ENCODE data around the gene MPIG6B. TPM values are rescaled to one million over a fixed set of nuclear protein-coding genes. Genes with fewer than 3 reads are reported as not detected.

MPIG6B gene
- total RNA-seq, 1 experiment from 2014 or later: not detected

DNA sequence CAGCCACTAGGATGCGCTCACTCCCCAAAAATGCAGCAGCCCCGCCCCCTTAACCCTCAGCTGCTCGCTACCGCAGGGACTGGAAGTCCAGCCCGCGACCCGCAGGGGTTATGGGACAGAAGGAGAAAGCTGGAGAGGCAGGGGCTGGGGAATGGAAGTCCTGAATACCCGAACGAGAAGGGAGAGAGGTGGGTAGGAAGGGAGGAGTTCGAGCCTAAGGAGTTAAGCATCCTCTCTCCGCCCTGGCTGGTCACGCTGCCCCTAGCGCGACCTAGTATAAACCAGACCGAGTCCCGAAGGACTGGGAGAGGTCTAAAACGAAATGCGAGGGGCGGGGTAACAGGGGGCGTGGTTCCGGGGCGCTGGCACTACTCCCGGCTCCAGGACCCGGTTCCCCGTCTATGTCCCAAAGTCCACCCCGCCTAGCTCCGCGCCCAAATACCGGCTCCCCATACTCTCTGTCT lies 6.4 kb downstream of the MPIG6B start:
- H3K56ac ChIP-seq (ENCODE audit: insufficient read length, low read depth, low read length): no peak overlapping the region
- H2BK12ac ChIP-seq (ENCODE audit: insufficient read length, low read depth, low read length): no peak overlapping the region
- no peak overlapping the region for H4K5ac ChIP-seq (ENCODE audit: insufficient read length, low read depth, low read length)
- peaks cover 5% of the 10 kb centered on the region; the same call in 1 of the 2 replicates for H3K4me1 ChIP-seq (ENCODE audit: insufficient read depth, low read length)
- TF ChIP-seq, protein P1, sequence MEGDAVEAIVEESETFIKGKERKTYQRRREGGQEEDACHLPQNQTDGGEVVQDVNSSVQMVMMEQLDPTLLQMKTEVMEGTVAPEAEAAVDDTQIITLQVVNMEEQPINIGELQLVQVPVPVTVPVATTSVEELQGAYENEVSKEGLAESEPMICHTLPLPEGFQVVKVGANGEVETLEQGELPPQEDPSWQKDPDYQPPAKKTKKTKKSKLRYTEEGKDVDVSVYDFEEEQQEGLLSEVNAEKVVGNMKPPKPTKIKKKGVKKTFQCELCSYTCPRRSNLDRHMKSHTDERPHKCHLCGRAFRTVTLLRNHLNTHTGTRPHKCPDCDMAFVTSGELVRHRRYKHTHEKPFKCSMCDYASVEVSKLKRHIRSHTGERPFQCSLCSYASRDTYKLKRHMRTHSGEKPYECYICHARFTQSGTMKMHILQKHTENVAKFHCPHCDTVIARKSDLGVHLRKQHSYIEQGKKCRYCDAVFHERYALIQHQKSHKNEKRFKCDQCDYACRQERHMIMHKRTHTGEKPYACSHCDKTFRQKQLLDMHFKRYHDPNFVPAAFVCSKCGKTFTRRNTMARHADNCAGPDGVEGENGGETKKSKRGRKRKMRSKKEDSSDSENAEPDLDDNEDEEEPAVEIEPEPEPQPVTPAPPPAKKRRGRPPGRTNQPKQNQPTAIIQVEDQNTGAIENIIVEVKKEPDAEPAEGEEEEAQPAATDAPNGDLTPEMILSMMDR (conservative IDR thresholded peaks at IDR 0.05): peak; percentile 81
- H3K9ac ChIP-seq (ENCODE audit: extremely low read depth, insufficient read length, low read length): peak overlapping the region; percentile 74
- WGBS (ENCODE audit: extremely low coverage, insufficient read length, low lambda C conversion rate): no CpG with 5 or more reads among the region's 29 CpGs
- no peaks in the 10 kb centered on the region for H3K79me1 ChIP-seq (ENCODE audit: insufficient read depth, low read depth, low read length, poor library complexity, severe bottlenecking)
- peak overlapping the region; percentile 52 for H3K18ac ChIP-seq (ENCODE audit: insufficient read length, low read depth, low read length)
- H3T11ph ChIP-seq (ENCODE audit: low read length): no peak overlapping the region
- H3K9me3 ChIP-seq (ENCODE audit: control insufficient read depth, low read depth, low read length): no peaks in the 10 kb centered on the region
- H3K27me3 ChIP-seq (ENCODE audit: insufficient read depth, low read length): no peaks in the 10 kb centered on the region
- H2BK5ac ChIP-seq (ENCODE audit: insufficient read length, low read length): no peak overlapping the region
- peak overlapping the region; percentile 60 for H3K4me2 ChIP-seq (ENCODE audit: insufficient read depth, insufficient read length, low read length)
- H2AFZ ChIP-seq (ENCODE audit: low read length): no peak overlapping the region
- Mint-ChIP-seq H3K9me3 (no peaks in the 10 kb centered on the region; a peak in 2 of 5 replicates), H3K27me3 (ENCODE audit: low read depth) (no peaks in the 10 kb centered on the region), H3K27ac (peak overlapping the region; percentile 93 to 98 (median 93)), H3K4me3 (peak overlapping the region; percentile 83 to 98), H3K36me3 (ENCODE audit: insufficient read depth in 1 of 3, low read depth in 3 of 3) (peaks cover 42 to 76% (median 69%) of the 10 kb centered on the region in 3 experiments), H3K4me1 (peaks cover 23 to 28% of the 10 kb centered on the region in 2 experiments)
- peaks cover 12% of the 10 kb centered on the region for H3K23me2 ChIP-seq (ENCODE audit: insufficient read length, low read depth, low read length, poor library complexity, severe bottlenecking)
- no peak overlapping the region for H3K27ac ChIP-seq (ENCODE audit: insufficient read length, low read depth, low read length)
- H2BK20ac ChIP-seq (ENCODE audit: low read depth, low read length, poor library complexity, severe bottlenecking): no peak overlapping the region
- no peak overlapping the region for H2AK5ac ChIP-seq (ENCODE audit: insufficient read length, low read length)
- no peak overlapping the region for H2BK120ac ChIP-seq (ENCODE audit: low read depth, low read length, poor library complexity, severe bottlenecking)
- H4K8ac ChIP-seq (replicated peaks; ENCODE audit: insufficient read length, low read depth, low read length): no peak overlapping the region
- H4K91ac ChIP-seq (ENCODE audit: insufficient read length, low read depth, low read length): no peak overlapping the region
- H4K20me1 ChIP-seq (ENCODE audit: control insufficient read depth, insufficient read depth, insufficient read length): no peaks in the 10 kb centered on the region
- no peak overlapping the region for H2BK15ac ChIP-seq (ENCODE audit: low read depth, low read length)
- H3K14ac ChIP-seq (ENCODE audit: insufficient read depth, low read length): peak overlapping the region; percentile 80; the same call in 1 of the 2 replicates
- DNase-seq: peak; percentile 95
- no peak overlapping the region for H3K4ac ChIP-seq (ENCODE audit: low read depth, low read length)
- H3K79me2 ChIP-seq (ENCODE audit: insufficient read depth, low read length): no peaks in the 10 kb centered on the region
- no peak overlapping the region for H3K23ac ChIP-seq (ENCODE audit: insufficient read length, low read depth, low read length)
